Astrocyte (in vitro differentiated cells and primary cell): ENCODE results near the gene FHOD1. TPM values are rescaled to one million over a fixed set of nuclear protein-coding genes. Genes with fewer than 3 reads are reported as not detected.

Experiments
- DNase-seq: peaks from one replicate; pipeline ENCODE4 v3.0.0-alpha.2; 2010; ENCODE audit warnings: low read depth
- FAIRE-seq: peaks from 2 replicates; lab custom pipeline; 2011; peaks lifted over from hg19 to GRCh38; lab: Jason Lieb, UNC
- H2AFZ ChIP-seq: 2 replicates; pipeline ENCODE4 v1.6.0; 2012; ENCODE audit warnings: low read depth, low read length, inconsistent platforms
- H3K27ac ChIP-seq: 2 replicates; pipeline ENCODE4 v1.5.1; 2011; ENCODE audit warnings: low read depth, low read length, inconsistent platforms
- H3K27me3 ChIP-seq: 2 replicates; pipeline ENCODE4 v1.6.0; 2011; ENCODE audit warnings: low read length, inconsistent platforms; ENCODE audit not compliant: insufficient read depth
- H3K36me3 ChIP-seq: 2 replicates; pipeline ENCODE4 v1.5.1; 2011; ENCODE audit warnings: low read length, inconsistent platforms; ENCODE audit not compliant: insufficient read depth
- H3K4me1 ChIP-seq: 2 replicates; pipeline ENCODE4 v1.5.1; 2011; ENCODE audit warnings: low read length, inconsistent platforms; ENCODE audit not compliant: insufficient read depth
- H3K4me2 ChIP-seq: 2 replicates; pipeline ENCODE4 v1.6.0; 2012; ENCODE audit warnings: low read length, inconsistent platforms
- H3K4me3 ChIP-seq: 2 replicates; pipeline ENCODE4 v1.5.1; 2011; ENCODE audit warnings: low read depth, mild to moderate bottlenecking, low read length, inconsistent platforms; ENCODE audit not compliant: insufficient read depth
- H3K79me2 ChIP-seq: 2 replicates; pipeline ENCODE4 v1.6.0; 2012; ENCODE audit warnings: mild to moderate bottlenecking, low read length, inconsistent platforms; ENCODE audit not compliant: insufficient read depth
- H3K9ac ChIP-seq: 2 replicates; pipeline ENCODE4 v1.6.0; 2012; ENCODE audit warnings: mild to moderate bottlenecking, low read length, inconsistent platforms
- H3K9me3 ChIP-seq: 2 replicates; pipeline ENCODE4 v1.5.1; 2012; ENCODE audit warnings: low read depth, mild to moderate bottlenecking, low read length, inconsistent platforms; ENCODE audit not compliant: insufficient read depth
- H4K20me1 ChIP-seq: 2 replicates; pipeline ENCODE4 v1.6.0; 2012; ENCODE audit warnings: low read length, inconsistent platforms; ENCODE audit not compliant: insufficient read depth
- H3K27ac Mint-ChIP-seq: one replicate; pipeline ENCODE4 v1.8.0; 2021; ENCODE audit warnings: mild to moderate bottlenecking, mixed read lengths; ENCODE audit not compliant: unreplicated experiment
- H3K27me3 Mint-ChIP-seq: one replicate; pipeline ENCODE4 v1.8.0; 2021; ENCODE audit warnings: low read depth, mixed read lengths; ENCODE audit not compliant: unreplicated experiment
- H3K36me3 Mint-ChIP-seq: one replicate; pipeline ENCODE4 v1.8.0; 2021; ENCODE audit warnings: low read depth, mixed read lengths; ENCODE audit not compliant: unreplicated experiment
- H3K4me1 Mint-ChIP-seq: one replicate; pipeline ENCODE4 v1.8.0; 2021; ENCODE audit warnings: low read depth, mixed read lengths; ENCODE audit not compliant: unreplicated experiment
- H3K4me3 Mint-ChIP-seq: one replicate; pipeline ENCODE4 v1.8.0; 2021; ENCODE audit warnings: mild to moderate bottlenecking, moderate library complexity, mixed read lengths; ENCODE audit not compliant: unreplicated experiment
- H3K9me3 Mint-ChIP-seq: one replicate; pipeline ENCODE4 v1.8.0; 2021; ENCODE audit warnings: mild to moderate bottlenecking, mixed read lengths; ENCODE audit not compliant: unreplicated experiment
- EZH2 ChIP-seq: IDR thresholded peaks from 2 replicates; pipeline ENCODE4 v1.6.1; 2012; ENCODE audit warnings: mild to moderate bottlenecking, low read length, inconsistent platforms; ENCODE audit not compliant: insufficient read depth
- total RNA-seq: library from RNA; stranded (reverse); gene quantifications from 2 replicates; pipeline ENCODE4 v1.2.1, GENCODE V29; 2021
- TF ChIP-seq, protein P1 (sequence below): IDR thresholded peaks from 2 replicates; pipeline ENCODE4 v1.5.1; 2011; ENCODE audit warnings: low read depth, mild to moderate bottlenecking, inconsistent platforms, low read length, moderate library complexity; ENCODE audit not compliant: insufficient read depth

FHOD1 gene
- total RNA-seq, 1 donor from 2014 or later: 38.1 TPM

DNA sequence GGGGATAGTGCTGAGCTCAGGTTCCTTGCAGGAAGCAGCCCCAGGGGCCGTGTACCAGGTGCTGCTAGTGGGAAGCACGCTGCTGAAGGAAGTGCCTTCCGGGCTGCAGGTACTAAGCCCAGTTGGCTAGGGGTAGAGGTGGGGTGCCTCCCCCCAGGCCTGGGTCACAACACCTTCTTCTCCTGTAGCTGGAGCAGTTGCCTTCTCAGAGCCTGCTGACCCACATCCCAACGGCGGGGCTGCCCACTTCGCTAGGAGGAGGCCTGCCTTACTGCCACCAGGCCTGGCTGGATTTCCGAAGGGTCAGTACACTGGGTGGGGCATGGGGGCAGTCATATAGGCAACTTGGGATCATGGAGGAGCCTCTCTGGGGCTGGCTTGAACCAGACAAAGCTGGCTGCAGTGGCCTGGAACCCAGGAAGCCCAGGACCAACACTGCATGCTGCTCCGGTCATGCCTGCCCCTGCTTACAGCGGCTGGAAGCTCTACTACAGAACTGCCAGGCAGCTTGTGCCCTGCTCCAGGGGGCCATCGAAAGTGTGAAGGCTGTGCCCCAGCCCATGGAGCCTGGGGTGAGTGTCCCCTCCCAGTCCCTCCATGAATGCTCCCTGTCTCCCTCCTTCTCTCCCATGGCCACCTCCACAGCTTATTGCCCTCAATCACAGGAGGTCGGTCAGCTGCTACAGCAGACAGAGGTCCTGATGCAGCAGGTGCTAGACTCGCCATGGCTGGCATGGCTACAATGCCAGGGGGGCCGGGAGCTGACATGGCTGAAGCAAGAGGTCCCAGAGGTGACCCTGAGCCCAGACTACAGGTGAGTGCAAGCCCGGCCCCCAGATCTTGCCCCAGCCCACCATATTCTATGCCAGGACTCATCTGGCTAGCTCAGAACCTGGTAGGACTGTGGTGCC lies 34.5 kb upstream of the FHOD1 start:
- H3K27ac Mint-ChIP-seq: no peak overlapping the region
- H3K4me3 Mint-ChIP-seq: no peak overlapping the region
- Histone ChIP-seq H3K4me3 (no peak overlapping the region), H3K9me3 (no peaks in the 10 kb centered on the region), H3K9ac (no peak overlapping the region), H4K20me1 (no peaks in the 10 kb centered on the region), H3K4me1 (peaks cover 20% of the 10 kb centered on the region), H3K36me3 (no peaks in the 10 kb centered on the region), H3K27me3 (no peaks in the 10 kb centered on the region), H2AFZ (no peak overlapping the region), H3K79me2 (peaks cover 2% of the 10 kb centered on the region), H3K27ac (no peak overlapping the region), H3K4me2 (no peak overlapping the region)
- peaks cover 6% of the 10 kb centered on the region for H3K36me3 Mint-ChIP-seq
- H3K27me3 Mint-ChIP-seq: peaks cover 25% of the 10 kb centered on the region
- FAIRE-seq (no peak), DNase-seq (no peak)
- peaks cover 25% of the 10 kb centered on the region for H3K4me1 Mint-ChIP-seq
- TF ChIP-seq EZH2: no peak
- TF ChIP-seq, protein P1, sequence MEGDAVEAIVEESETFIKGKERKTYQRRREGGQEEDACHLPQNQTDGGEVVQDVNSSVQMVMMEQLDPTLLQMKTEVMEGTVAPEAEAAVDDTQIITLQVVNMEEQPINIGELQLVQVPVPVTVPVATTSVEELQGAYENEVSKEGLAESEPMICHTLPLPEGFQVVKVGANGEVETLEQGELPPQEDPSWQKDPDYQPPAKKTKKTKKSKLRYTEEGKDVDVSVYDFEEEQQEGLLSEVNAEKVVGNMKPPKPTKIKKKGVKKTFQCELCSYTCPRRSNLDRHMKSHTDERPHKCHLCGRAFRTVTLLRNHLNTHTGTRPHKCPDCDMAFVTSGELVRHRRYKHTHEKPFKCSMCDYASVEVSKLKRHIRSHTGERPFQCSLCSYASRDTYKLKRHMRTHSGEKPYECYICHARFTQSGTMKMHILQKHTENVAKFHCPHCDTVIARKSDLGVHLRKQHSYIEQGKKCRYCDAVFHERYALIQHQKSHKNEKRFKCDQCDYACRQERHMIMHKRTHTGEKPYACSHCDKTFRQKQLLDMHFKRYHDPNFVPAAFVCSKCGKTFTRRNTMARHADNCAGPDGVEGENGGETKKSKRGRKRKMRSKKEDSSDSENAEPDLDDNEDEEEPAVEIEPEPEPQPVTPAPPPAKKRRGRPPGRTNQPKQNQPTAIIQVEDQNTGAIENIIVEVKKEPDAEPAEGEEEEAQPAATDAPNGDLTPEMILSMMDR: no peak
- H3K9me3 Mint-ChIP-seq: peaks cover 3% of the 10 kb centered on the region

DNA sequence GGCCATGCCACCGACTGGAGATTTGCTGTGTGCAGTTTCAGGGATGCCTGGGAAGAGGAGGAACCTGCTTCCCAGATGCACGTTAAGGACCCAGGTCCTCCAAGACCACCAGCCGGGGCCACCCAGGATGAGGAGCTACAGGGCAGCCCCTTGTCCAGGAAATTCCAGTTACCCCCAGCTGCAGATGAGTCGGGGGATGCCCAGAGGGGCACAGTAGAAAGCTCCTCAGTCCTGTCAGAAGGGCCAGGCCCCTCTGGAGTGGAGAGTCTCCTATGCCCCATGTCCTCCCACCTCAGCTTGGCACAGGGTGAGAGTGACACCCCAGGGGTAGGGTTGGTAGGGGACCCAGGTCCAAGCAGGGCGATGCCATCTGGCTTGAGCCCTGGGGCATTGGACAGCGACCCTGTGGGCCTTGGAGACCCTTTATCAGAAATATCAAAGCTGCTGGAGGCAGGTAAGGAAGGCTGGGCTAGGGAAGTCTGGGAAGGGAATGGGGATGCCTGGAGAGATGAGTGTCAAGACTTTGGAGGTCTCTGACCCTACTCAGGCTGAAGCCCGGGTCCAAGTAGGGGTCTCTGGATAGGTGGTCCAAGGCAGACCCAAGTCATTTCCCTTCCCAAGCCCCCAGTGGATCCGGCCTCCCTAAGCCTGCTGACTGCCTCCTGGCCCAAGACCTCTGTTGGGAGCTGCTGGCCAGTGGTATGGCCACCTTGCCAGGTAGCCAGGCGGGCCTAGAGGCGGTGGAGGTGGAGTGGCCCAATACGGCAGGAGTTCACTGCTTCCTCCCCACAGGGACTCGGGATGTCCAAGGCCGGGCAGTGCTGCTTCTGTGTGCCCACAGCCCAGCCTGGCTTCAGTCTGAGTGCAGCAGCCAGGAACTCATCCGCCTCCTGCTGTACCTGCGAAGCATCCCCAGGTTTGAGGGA lies 33.1 kb upstream of the FHOD1 start:
- peaks cover 3% of the 10 kb centered on the region for H3K9me3 Mint-ChIP-seq
- FAIRE-seq (no peak), DNase-seq (no peak)
- no peaks in the 10 kb centered on the region for H3K9me3 ChIP-seq
- no peaks in the 10 kb centered on the region for H3K36me3 ChIP-seq
- no peaks in the 10 kb centered on the region for H4K20me1 ChIP-seq
- H3K27ac Mint-ChIP-seq: no peak overlapping the region
- no peak overlapping the region for H3K4me3 ChIP-seq
- H3K27me3 Mint-ChIP-seq: peaks cover 18% of the 10 kb centered on the region
- no peak overlapping the region for H3K27ac ChIP-seq
- no peak overlapping the region for H2AFZ ChIP-seq
- peaks cover 6% of the 10 kb centered on the region for H3K36me3 Mint-ChIP-seq
- TF ChIP-seq, protein P1: no peak
- no peak for TF ChIP-seq EZH2
- H3K9ac ChIP-seq: no peak overlapping the region
- peaks cover 24% of the 10 kb centered on the region for H3K4me1 ChIP-seq
- H3K4me2 ChIP-seq: peak overlapping the region; percentile 82
- H3K27me3 ChIP-seq: no peaks in the 10 kb centered on the region
- H3K79me2 ChIP-seq: peaks cover 2% of the 10 kb centered on the region
- peaks cover 28% of the 10 kb centered on the region for H3K4me1 Mint-ChIP-seq
- no peak overlapping the region for H3K4me3 Mint-ChIP-seq
